ENCODE results near the gene UNC119. TPM values are rescaled to one million over a fixed set of nuclear protein-coding genes. Genes with fewer than 3 reads are reported as not detected.

UNC119 gene
- polyA plus RNA-seq, 1 donor from 2014 or later: 218 TPM

- TF ChIP-seq CTCF (IDR thresholded peaks at IDR 0.05; ENCODE audit: poor library complexity, severe bottlenecking) (no peak), TAF1 (IDR thresholded peaks at IDR 0.05; ENCODE audit: low read depth) (no peak), SMC3 (conservative IDR thresholded peaks at IDR 0.05; ENCODE audit: poor library complexity) (no peak), EZH2 (IDR thresholded peaks at IDR 0.05; ENCODE audit: borderline replicate concordance, insufficient read depth, low read length, poor library complexity, severe bottlenecking) (no peak), REST (IDR thresholded peaks at IDR 0.05; ENCODE audit: borderline replicate concordance) (no peak), RAD21 (conservative IDR thresholded peaks at IDR 0.05) (no peak)
- Histone ChIP-seq H3K9me3 (ENCODE audit: low read length) (no peaks in the 10 kb centered on the region), H3K27me3 (ENCODE audit: insufficient read depth, low read depth, low read length) (no peaks in the 10 kb centered on the region), H3K4me3 (ENCODE audit: low read length) (no peak overlapping the region), H3K27ac (ENCODE audit: low read length) (no peak overlapping the region), H3F3A (ENCODE audit: insufficient read depth, low read length, poor library complexity, severe bottlenecking) (no peaks in the 10 kb centered on the region), H2AFZ (ENCODE audit: low read depth, low read length) (no peak overlapping the region), H3K79me2 (replicated peaks; ENCODE audit: insufficient read depth, low read length) (no peaks in the 10 kb centered on the region), H3K9ac (ENCODE audit: low read length) (no peak overlapping the region), H3K9me2 (ENCODE audit: insufficient read depth, low read length) (no peaks in the 10 kb centered on the region), H3K36me3 (ENCODE audit: insufficient read depth, low read length) (no peaks in the 10 kb centered on the region), H3K4me2 (ENCODE audit: low read length) (no peak overlapping the region), H4K20me1 (ENCODE audit: insufficient read depth) (no peaks in the 10 kb centered on the region)
Measured at GRCh38 chr17:28529013-28529400, 23.4 kb downstream of the UNC119 start.

- Histone ChIP-seq H3K9ac (ENCODE audit: low read length) (no peak overlapping the region), H3K27me3 (ENCODE audit: insufficient read depth, low read depth, low read length) (no peaks in the 10 kb centered on the region), H3K79me2 (replicated peaks; ENCODE audit: insufficient read depth, low read length) (no peaks in the 10 kb centered on the region), H3K4me2 (ENCODE audit: low read length) (no peak overlapping the region), H3K9me3 (ENCODE audit: low read length) (no peaks in the 10 kb centered on the region), H3K36me3 (ENCODE audit: insufficient read depth, low read length) (no peaks in the 10 kb centered on the region), H3K4me3 (ENCODE audit: low read length) (no peak overlapping the region), H2AFZ (ENCODE audit: low read depth, low read length) (no peak overlapping the region), H3K27ac (ENCODE audit: low read length) (no peak overlapping the region), H4K20me1 (ENCODE audit: insufficient read depth) (no peaks in the 10 kb centered on the region), H3K9me2 (ENCODE audit: insufficient read depth, low read length) (no peaks in the 10 kb centered on the region), H3F3A (ENCODE audit: insufficient read depth, low read length, poor library complexity, severe bottlenecking) (no peaks in the 10 kb centered on the region)
- TF ChIP-seq EZH2 (IDR thresholded peaks at IDR 0.05; ENCODE audit: borderline replicate concordance, insufficient read depth, low read length, poor library complexity, severe bottlenecking) (no peak), REST (IDR thresholded peaks at IDR 0.05; ENCODE audit: borderline replicate concordance) (no peak), SMC3 (conservative IDR thresholded peaks at IDR 0.05; ENCODE audit: poor library complexity) (no peak), RAD21 (conservative IDR thresholded peaks at IDR 0.05) (no peak), MXI1 (conservative IDR thresholded peaks at IDR 0.05; ENCODE audit: poor library complexity, severe bottlenecking) (no peak), POLR2AphosphoS5 (IDR thresholded peaks at IDR 0.05) (no peak), EP300 (conservative IDR thresholded peaks at IDR 0.05; ENCODE audit: poor library complexity, severe bottlenecking) (no peak), TAF1 (IDR thresholded peaks at IDR 0.05; ENCODE audit: low read depth) (no peak)
Measured at GRCh38 chr17:28528327-28529012, 24.0 kb downstream of the UNC119 start.

Measured in neural cell (in vitro differentiated cells).